Myometrial cell (primary cell): Measurements from ENCODE around the gene HOXD10. TPM values are rescaled to one million over a fixed set of nuclear protein-coding genes. Genes with fewer than 3 reads are reported as not detected.

ENCODE experiments used
- total RNA-seq: library from RNA; depleted of rRNA; stranded (reverse); fragments of >200 nt; gene quantifications from 2 replicates; pipeline ENCODE4 v1.2.3, GENCODE V29; 2015

HOXD10 gene
- 2.0 and 3.4 TPM in 2 replicates for total RNA-seq

GRCh38 chr2:176115883-176116813 is at the start of gene HOXD10:
Gene HOXD10, plus strand, starts transcription at chr2:176116778. Its CDS starts 56 bp downstream, at chr2:176116834.

DNA sequence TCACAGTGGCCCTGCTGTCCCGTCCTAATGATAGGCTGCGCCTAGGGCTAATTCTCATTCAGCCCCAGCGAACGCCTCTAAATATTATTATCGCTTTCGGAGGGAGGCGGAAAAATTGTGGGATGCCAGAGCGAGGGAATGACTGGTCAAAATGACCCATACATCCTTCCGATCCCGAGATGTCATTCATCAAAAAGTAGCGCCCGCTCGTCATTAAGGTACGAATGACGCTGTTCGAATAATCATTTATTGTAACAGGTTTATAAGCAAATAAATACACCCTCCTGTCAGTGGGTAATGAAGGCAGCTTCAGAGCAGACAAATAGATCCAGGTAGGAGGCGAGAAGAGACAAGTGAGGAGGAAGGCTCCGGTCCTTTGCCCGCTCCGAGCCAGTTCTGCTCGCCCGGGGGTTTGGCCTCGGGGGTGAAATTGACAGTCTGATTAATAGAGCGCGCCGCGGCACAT is 32.7 kb upstream of the HOXD10 start, which contains the start of gene EVX2:
Gene EVX2, minus strand, starts transcription at position 167 of the 466 bp plus-strand sequence. CDS start 186 bp downstream, outside the sequence.

GRCh38 chr2:176092270-176093144 is 24.1 kb upstream of the HOXD10 start, which contains the start of gene HOXD13:
Gene HOXD13, plus strand, starts transcription at chr2:176092721. Its CDS starts 170 bp downstream, at chr2:176092891.

GRCh38 chr2:176099728-176100546 is 16.6 kb upstream of the HOXD10 start, which contains the start of gene HOXD12:
Gene HOXD12, plus strand, starts transcription at chr2:176099795. Its CDS starts 7 bp downstream, at chr2:176099802.

GRCh38 chr2:176106581-176107539 is 9.7 kb upstream of the HOXD10 start, which contains the start of gene HOXD11:
Gene HOXD11, plus strand, starts transcription at chr2:176107280. Its CDS starts 76 bp downstream, at chr2:176107356.

GRCh38 chr2:176122683-176123410 is 6.3 kb downstream of the HOXD10 start, which contains the start of gene HOXD9:
Gene HOXD9, plus strand, starts transcription at chr2:176122719. Its CDS starts 50 bp downstream, at chr2:176122769.

DNA sequence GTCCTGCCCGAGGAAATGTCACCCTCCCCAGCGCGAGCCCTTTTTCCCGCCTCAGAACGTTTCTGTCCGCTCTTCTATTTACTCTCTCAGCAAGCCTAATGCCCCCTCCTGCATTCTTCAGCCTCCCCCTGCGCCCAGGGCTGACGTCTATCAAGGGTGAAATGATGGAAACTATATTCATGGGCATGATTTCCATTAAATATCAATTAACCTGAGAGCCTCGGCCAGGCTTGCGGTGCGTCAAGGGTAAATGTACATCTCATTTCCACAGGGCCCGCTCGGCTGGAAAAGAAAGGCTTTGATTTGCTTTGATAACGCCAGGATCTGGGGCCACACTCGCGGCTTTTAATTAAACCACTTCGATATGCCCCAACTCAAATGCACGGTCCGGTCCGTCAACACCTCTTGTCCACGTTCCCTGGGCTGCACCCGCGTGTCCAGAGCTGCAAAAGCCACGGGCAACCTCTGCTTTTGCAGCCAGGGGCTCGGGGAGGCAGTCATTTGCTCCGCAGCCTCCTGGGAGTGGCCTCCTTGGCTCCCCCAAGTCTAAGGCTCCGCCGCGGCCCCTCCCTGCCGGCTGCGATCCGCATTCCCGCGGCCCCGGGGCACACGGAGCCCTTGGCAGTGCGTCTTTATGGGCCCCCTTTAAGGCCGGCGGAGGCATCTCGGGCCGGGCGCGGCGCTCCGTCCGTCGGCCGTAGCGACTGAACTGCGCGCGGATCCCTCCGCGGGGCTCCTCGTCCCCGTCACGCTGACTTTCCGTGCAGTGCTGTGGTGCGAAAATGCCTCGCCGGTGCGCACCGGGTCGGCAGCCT is 12.6 kb downstream of the HOXD10 start, which contains the start of gene HOXD8:
Gene HOXD8, plus strand, starts transcription at position 724 of the 815 bp plus-strand sequence. CDS start 662 bp downstream, outside the sequence.

GRCh38 chr2:176151442-176152287 is 35.1 kb downstream of the HOXD10 start, which contains the start of gene HOXD4:
Gene HOXD4, plus strand, starts transcription at chr2:176151550. Its CDS starts 84 bp downstream, at chr2:176151634.

DNA sequence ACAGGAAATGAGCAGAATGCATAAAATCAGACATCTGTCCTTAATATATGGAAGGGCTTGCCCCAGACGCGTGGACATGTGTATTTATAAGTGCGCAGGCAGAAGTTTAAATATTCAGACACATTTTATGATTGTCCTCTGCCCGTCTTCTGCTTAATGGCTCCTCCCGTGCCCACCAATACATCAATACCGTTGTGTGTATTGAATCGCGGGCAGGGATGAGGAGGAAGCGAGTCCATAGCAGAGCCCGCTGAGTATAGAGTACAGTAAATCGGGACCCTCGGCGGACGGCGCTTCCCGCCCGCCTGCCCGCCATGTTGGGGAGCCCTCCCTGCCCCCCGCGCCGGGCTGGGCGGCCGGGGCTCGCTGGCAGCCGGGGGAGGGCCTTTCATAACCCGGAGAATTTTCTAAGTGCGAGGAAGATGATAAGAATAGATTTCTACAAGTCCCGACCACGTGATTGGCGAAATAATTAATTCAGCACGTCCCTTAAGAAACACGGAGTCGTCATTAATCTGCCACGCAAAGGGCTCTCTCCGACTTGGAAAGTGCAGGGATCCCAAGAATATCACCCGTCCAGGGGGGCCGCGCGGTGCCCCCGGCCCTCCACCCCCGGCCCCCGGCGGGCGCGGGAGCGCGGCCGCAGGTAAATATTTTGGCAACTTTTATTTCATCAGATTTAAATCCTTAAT is 40.4 kb downstream of the HOXD10 start, which contains the start of gene HOXD3:
Gene HOXD3, plus strand, starts transcription at position 501 of the 692 bp plus-strand sequence. CDS start 11,808 bp downstream, outside the sequence.

Other genes with a start within 250 kb of the HOXD10 start
- 26.2 and 31.5 TPM in 2 replicates for gene LNPK, start 114.5 kb upstream of the HOXD10 start, total RNA-seq
- not detected in 2 replicates for gene EVX2, start 32.8 kb upstream of the HOXD10 start, total RNA-seq
- 0.29 and 0.53 TPM in 2 replicates for gene HOXD13, start 24.1 kb upstream of the HOXD10 start, total RNA-seq
- not detected in 2 replicates for gene HOXD12, start 17.0 kb upstream of the HOXD10 start, total RNA-seq
- gene HOXD11, start 9.5 kb upstream of the HOXD10 start, total RNA-seq = 6.6 and 9.4 TPM in 2 replicates
- 3.2 and 5.8 TPM in 2 replicates for gene HOXD9, start 5.9 kb downstream of the HOXD10 start, total RNA-seq
- gene HOXD8, start 12.9 kb downstream of the HOXD10 start, total RNA-seq = 8.3 and 11.8 TPM in 2 replicates
- 0.18 and 2.0 TPM in 2 replicates for gene HOXD4, start 34.8 kb downstream of the HOXD10 start, total RNA-seq
- gene HOXD3, start 40.5 kb downstream of the HOXD10 start, total RNA-seq = 0.18 and 1.7 TPM in 2 replicates
- gene HOXD1, start 71.9 kb downstream of the HOXD10 start, total RNA-seq = not detected in 2 replicates
- 34.7 and 42.1 TPM in 2 replicates for gene MTX2, start 152.7 kb downstream of the HOXD10 start, total RNA-seq